A673 (cell line): Measurements from ENCODE around the gene CWC15. TPM values are rescaled to one million over a fixed set of nuclear protein-coding genes. Genes with fewer than 3 reads are reported as not detected.

Experiments used
- BruUV-seq: library from RNA; stranded (reverse); fragments of 400-500 nt; replicated peaks from 2 replicates; lab custom pipeline; 2021; lab: Mats Ljungman, UMichigan
- CTCF ChIA-PET: fragments of 300-600 bp; sonication (Branson Sonifier 250); formaldehyde crosslinking; loops from one replicate; lab custom pipeline; 2022; ENCODE audit warnings: antibody characterized with exemption; lab: Charles Lee
- POLR2A ChIA-PET: fragments of 300-600 bp; sonication (Branson Sonifier 250); formaldehyde crosslinking; loops from one replicate; lab custom pipeline; 2022; ENCODE audit warnings: antibody characterized with exemption; ENCODE audit not compliant: low non-redundant PET; lab: Charles Lee
- DNase-seq: peaks from one replicate; pipeline ENCODE4 v3.0.0-alpha.2; 2015; ENCODE audit warnings: low spot score
- H3K27ac ChIP-seq: fragments of 200-600 bp; sonication (generic); 2 replicates; pipeline ENCODE4 v1.5.1; 2016; ENCODE audit warnings: mixed run types, low read depth, mild to moderate bottlenecking, mixed read lengths, antibody characterized with exemption, low read length; ENCODE audit not compliant: poor library complexity, severe bottlenecking
- H3K27me3 ChIP-seq: fragments of 200-600 bp; sonication (generic); replicated peaks from 2 replicates; pipeline ENCODE4 v1.6.1; 2017; ENCODE audit warnings: mixed run types, low read depth, mild to moderate bottlenecking, mixed read lengths, antibody characterized with exemption, low read length; ENCODE audit not compliant: insufficient read depth, poor library complexity
- H3K36me3 ChIP-seq: fragments of 200-600 bp; sonication (generic); 2 replicates; pipeline ENCODE4 v1.6.1; 2016; ENCODE audit warnings: mixed run types, mild to moderate bottlenecking, mixed read lengths, antibody characterized with exemption, low read length; ENCODE audit not compliant: insufficient read depth, poor library complexity, severe bottlenecking
- H3K4me1 ChIP-seq: fragments of 200-600 bp; sonication (generic); 2 replicates; pipeline ENCODE4 v1.6.1; 2017; ENCODE audit warnings: mixed run types, mild to moderate bottlenecking, mixed read lengths, antibody characterized with exemption, low read length; ENCODE audit not compliant: insufficient read depth, poor library complexity, severe bottlenecking
- H3K4me3 ChIP-seq: fragments of 200-600 bp; sonication (generic); 2 replicates; pipeline ENCODE4 v1.5.1; 2016; ENCODE audit warnings: low read depth, mixed run types, mild to moderate bottlenecking, mixed read lengths, low read length; ENCODE audit not compliant: poor library complexity, severe bottlenecking
- H3K9me3 ChIP-seq: fragments of 200-600 bp; sonication (generic); 2 replicates; pipeline ENCODE4 v1.6.1; 2016; ENCODE audit warnings: mixed run types, low read depth, mild to moderate bottlenecking, mixed read lengths, antibody characterized with exemption, low read length; ENCODE audit not compliant: poor library complexity, severe bottlenecking
- CTCF ChIP-seq: fragments of 300-800, 200-600 bp; sonication (generic); conservative IDR thresholded peaks from 2 replicates; pipeline ENCODE4 v1.5.1; 2017; ENCODE audit warnings: low read depth, mild to moderate bottlenecking, antibody characterized with exemption, low read length, moderate library complexity, mixed read lengths
- EZH2 ChIP-seq: fragments of 200-600 bp; sonication (generic); IDR thresholded peaks from 2 replicates; pipeline ENCODE4 v1.6.1; 2017; ENCODE audit warnings: borderline replicate concordance, low read depth, mild to moderate bottlenecking, mixed read lengths, antibody characterized with exemption, low read length; ENCODE audit not compliant: poor library complexity, severe bottlenecking
- intact Hi-C: fragments of 100-400 bp; cut with micrococcal nuclease; formaldehyde crosslinking; loops from one replicate; pipeline ENCODE4 v1.10.0; 2022; ENCODE audit not compliant: unreplicated experiment
- total RNA-seq: library from RNA; stranded (reverse); gene quantifications from 2 replicates; pipeline ENCODE4 v1.2.3, GENCODE V29; 2021

The CWC15 gene
- total RNA-seq, 1 experiment from 2014 or later = 86.7 TPM

- ChIA-PET POLR2A (no interaction called here), CTCF (no interaction called here)
- Histone ChIP-seq H3K27me3 (no peaks in the 10 kb centered on the region), H3K4me3 (no peak overlapping the region), H3K27ac (no peak overlapping the region), H3K4me1 (peaks cover 10% of the 10 kb centered on the region), H3K36me3 (peaks cover 15% of the 10 kb centered on the region), H3K9me3 (no peaks in the 10 kb centered on the region)
- no TSS peak for BruUV-seq
- intact Hi-C loops = no loop called here
- DNase-seq = no peak
- TF ChIP-seq EZH2 (no peak), CTCF (no peak)
Observed at GRCh38 chr11:94975599-94975998, 2.2 kb upstream of the CWC15 start.

GRCh38 chr11:94974178-94974577 lies 822 bp upstream of the CWC15 start:
- ChIA-PET POLR2A (interaction anchor here (0.5 kb wide), 1 partner anchor 93 kb away, joined by 4 read pairs; no protein-coding TSS in a partner anchor), CTCF (interaction anchor here (1.4 kb wide), 1 partner anchor 93 kb away, joined by 4 read pairs; no protein-coding TSS in a partner anchor)
- H3K27me3 ChIP-seq = no peaks in the 10 kb centered on the region
- H3K4me3 ChIP-seq = peak overlapping the region; percentile 82
- no peaks in the 10 kb centered on the region for H3K9me3 ChIP-seq
- H3K36me3 ChIP-seq = peaks cover 29% of the 10 kb centered on the region
- no TSS peak for BruUV-seq
- H3K27ac ChIP-seq = peak overlapping the region; percentile 80
- peaks cover 10% of the 10 kb centered on the region for H3K4me1 ChIP-seq
- peak; percentile 7 for DNase-seq
- TF ChIP-seq EZH2 (no peak), CTCF (no peak)
- intact Hi-C loops = no loop called here

GRCh38 chr11:94972700-94973098 lies 657 bp downstream of the CWC15 start:
- peaks cover 44% of the 10 kb centered on the region for H3K36me3 ChIP-seq
- ChIA-PET CTCF (interaction anchor here (1.4 kb wide), 1 partner anchor 95 kb away, joined by 4 read pairs; no protein-coding TSS in a partner anchor), POLR2A (no interaction called here)
- intact Hi-C loops = no loop called here
- DNase-seq = no peak
- peaks cover 10% of the 10 kb centered on the region for H3K4me1 ChIP-seq
- H3K27me3 ChIP-seq = no peaks in the 10 kb centered on the region
- H3K9me3 ChIP-seq = no peaks in the 10 kb centered on the region
- BruUV-seq = no TSS peak
- peak overlapping the region; percentile 82 for H3K4me3 ChIP-seq
- TF ChIP-seq EZH2 = no peak
- TF ChIP-seq CTCF = no peak
- H3K27ac ChIP-seq = peak overlapping the region; percentile 80
